NCI-H1930 (cell line): ENCODE measurements around the gene DLX3.

ENCODE experiments used
- DNase-seq, 2 experiments: peaks; one replicate each; lab custom pipeline; 2025; lab: John Stamatoyannopoulos, UW

The DLX3 gene

DNA sequence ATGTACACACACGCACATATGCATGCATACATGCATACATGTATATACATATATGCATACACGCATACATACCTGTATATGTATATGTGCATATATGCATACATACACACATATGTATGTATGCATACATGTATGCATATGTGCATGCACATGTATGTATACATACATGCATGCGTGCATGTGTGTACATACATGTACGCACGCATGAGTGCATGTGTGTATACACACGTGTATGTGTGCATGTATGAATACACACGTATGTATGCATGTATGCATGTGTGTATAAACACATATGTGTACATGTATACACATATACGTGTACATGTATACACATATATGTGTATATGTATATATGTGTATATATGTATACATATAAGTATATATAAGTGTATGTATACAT, 28.5 kb upstream of the DLX3 start:
- DNase-seq, result no peak

DNA sequence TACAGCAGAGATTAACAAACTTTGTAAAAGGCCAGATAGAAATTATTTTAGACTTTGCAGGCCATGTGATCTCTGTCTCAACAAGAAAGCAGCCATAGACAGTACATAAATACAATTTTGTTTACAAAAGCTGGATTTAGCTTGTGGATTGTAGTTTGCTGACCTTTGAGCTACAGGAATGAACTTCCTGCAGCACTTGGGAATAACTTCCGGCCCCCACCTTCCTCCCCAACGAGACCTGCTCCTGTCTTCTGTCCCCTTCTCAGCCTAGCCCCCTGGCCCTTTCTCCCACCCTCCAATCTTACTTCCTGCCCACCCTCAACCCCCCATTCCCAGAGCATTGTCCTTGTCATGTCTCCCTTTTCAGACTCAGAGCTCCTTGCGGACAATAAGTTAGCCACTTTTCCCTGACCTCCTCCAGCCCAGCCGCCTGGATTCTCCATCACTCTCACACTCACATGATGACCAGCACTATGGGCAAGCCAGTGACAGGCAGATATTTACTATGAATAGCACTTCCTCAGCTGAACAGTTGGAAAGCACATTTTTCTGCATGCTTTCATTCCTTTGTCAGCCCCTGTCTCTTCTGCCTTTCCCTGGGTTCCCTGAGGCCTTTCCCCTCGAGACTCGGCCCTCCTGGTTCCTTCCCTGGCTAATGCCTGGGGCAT, 27.6 kb upstream of the DLX3 start:
- no peak for DNase-seq

DNA sequence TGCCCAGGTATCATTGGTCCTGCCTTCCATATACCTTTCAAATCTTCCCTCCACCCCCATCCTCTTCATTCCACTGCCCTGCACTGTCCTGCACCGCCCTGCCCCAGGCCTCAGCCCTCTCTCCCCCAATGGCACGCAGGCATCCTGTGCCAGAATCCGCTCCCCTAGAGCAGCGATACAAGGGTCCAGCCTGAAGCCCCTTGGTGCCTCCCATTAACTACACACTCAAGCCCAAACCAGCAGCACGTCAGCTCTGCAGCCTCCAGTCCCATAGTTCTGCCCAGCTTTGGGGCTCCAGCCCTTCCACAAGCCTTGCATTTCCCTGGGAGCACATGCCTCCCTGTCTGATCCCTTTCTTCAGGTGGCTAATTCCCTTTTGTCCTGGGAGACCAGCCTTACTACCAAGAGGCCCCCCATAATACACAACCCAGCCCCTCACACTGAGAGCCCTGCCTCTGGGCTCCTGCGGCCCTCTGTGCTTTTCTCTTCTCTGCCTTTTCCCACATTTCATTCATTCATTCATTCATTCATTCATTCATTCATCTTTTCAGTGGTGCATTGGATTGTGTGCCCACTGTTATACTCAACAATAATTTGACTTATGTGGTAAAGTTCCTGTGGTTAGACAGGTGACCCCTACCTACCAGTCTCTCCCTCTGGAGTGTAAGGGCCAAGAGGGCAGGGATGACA, 26.8 kb upstream of the DLX3 start:
- DNase-seq, result no peak

DNA sequence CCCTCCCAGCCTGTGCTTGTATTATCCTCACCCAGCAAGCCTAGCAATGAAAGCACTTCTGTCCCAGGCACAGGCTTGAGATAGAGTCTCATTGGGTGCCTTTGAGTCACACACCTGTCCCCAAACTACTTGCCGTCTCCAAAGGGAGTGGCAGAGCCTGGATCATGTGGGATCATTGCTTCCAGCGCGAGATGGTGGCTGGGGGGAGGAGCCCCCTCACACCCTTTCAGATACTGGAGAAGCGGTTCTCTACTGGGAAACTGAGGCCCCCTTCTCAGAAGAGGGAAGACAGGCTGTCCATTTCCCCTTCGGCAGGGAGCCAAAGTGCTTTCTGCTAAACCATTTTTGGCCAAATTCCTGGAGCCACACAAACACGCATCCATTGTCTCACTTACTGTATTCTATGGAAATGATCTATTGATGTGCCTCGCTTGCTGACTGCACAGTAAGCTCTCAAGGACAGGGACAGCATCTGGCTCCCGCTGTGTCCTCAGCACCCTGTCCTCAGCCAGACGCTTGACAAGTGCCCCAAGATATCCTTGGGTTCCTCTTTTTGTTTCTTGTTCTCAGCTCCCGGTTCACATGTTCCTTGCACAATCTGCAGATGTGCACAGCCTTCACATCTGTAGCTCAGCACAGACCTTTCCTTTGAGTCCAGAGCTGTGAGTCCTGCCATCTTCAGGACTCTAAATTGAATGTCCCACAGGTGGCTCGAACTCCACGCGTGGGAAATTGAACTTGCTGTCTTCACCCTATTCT, 26.0 kb upstream of the DLX3 start:
- DNase-seq, result no peak

DNA sequence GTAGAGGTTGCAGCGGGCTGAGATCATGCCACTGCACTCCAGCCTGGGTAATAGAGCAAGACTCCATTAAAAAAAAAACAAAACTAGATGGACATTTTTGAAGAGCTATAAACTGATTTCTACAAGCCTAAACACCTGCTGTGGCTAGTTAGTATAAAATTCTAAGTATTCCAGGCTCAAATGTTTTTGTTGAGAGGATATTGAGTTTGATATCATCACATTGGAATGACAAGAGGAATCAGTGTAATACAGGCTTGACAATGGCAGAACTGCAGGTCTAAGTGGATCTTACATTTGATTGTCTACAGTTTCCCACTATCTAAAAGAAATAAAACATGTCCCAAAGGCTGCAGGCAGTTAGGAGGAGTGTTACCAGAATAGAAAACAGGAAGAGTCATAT, 23.9 kb upstream of the DLX3 start:
- no peak for DNase-seq

DNA sequence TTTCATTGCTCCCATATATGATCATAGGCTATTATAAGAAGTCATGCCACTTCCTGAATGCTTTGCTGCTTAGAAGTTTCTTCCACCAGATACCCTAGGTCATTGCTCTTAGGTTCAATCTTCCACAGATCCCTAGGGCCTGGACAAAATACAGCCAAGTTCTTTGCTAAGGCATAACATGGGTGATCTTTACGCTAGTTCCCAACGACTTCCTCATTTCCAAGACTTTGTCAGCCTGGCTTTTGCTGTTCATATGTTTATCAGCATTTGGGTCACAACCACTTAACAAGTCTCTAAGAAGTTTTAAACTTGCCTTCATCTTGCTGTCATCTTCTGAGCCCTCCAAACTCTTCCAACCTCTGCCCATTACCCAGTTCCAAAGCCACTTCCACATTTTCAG, 20.1 kb upstream of the DLX3 start:
- DNase-seq, result no peak

DNA sequence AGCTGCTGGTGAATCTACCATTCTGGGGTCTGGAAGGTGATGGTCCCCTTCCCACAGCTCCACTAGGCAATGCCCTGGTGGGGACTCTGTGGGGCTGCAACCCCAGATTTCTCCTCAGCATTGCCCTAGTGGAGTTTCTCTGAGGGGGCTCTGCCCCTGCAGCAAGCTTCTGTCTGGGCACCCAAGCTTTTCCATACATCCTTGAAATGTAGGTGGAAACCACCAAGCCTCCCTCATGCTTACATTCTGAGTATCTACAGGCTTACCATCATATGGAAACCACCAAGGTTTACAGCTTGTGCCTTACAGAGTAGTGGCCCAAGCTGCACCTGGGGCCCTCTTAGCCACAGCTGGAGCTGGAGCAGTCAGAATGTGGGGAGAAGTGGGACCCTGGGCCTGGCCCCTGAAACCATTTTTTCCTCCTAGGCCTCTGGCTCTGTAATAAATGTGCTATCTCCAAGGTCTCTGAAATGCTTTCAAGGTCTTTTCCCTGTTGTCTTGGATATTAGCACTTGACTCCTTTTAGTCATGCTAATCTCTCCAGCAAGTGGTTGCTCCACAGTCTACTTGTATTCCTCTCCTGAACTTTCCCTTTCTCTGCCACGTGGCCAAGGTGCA, 19.6 kb upstream of the DLX3 start:
- DNase-seq, result no peak

DNA sequence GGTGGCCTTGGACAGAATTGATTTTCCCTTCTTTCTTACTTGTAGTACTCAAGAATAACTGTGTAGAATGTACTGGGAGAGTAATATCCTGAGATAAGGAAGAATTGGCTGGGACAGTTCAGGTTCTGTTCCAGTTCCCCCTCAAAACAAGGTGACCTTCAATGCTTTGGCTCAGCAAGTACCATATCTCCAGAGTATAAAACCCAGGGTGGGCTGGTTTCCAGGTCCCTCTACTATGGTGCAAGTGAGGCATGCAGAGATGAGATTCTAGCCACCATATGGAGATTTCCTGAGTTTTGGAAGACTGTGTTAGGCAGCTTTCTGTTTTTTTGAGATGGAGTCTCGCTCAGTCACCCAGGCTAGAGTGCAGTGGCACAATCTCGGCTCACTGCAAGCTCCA, 18.1 kb upstream of the DLX3 start:
- no peak for DNase-seq

DNA sequence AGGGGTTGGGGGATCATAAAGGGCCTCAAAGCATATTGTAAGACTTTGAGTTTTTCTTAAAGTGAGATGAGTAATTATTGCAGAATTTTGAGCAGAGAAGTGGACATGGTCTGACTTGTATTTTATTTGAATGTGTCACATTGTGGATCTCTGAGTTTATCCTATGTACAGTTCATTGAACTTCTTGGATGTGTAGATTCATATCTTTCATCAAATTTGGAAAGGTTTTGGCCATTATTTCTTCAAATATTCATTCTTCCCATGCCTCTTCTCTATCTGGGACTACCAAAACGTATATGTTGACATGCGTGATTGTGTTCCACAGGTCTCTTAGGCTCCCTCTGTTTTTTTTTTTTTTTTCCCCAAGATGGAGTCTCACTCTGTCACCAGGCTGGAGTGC, 14.3 kb upstream of the DLX3 start:
- no peak for DNase-seq

DNA sequence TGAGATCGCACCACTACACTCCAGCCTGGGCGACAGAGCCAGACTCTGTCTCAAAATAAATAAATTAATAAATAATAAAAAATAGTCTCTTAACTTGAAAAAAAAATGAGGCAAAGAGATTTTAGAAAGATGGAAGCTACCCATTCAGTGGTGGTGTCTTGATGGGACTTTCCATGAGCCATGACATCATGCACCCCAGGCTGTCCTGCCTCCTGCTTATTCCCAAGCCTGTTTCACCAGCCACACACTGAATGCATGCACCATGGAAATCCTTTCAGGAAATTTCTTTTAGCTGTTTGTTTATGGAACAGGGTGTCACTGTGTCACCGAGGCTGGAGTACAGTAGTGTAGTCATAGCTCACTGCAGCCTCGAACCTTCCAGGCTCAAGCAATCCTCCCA, 8.9 kb upstream of the DLX3 start:
- DNase-seq, result no peak

DNA sequence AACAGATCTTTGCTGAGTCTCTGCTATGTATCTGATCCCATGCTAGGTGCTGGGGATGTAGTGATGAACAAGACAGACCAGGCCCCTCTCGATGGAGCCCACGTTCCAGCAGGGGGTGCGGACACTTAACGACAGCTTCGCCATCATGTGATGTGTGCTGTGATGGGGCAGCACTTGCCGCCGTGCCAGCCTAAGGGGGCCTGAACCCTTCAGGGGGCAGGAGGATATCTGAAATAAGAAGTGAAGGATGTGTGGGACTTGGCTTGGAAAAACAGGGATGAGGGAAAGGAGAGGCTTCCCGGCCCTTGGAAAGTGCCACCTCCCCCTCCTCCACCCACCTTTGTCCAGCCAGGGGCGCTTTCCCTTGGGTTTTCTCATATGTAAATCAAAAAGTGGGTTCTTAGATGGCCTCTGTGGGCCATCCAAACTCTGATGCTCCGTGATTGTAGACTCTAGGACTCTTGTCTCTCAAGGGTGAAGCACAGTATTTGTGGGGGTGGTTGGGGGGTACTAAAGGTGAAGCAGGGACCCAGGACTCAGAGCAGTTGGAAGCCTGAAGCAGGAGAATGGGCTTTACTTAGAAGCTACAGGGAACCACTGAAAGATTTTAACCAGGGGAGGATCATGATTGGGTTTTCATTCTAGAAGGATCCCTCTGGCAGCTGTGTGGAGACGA, 4.0 kb upstream of the DLX3 start:
- no peak for DNase-seq

DNA sequence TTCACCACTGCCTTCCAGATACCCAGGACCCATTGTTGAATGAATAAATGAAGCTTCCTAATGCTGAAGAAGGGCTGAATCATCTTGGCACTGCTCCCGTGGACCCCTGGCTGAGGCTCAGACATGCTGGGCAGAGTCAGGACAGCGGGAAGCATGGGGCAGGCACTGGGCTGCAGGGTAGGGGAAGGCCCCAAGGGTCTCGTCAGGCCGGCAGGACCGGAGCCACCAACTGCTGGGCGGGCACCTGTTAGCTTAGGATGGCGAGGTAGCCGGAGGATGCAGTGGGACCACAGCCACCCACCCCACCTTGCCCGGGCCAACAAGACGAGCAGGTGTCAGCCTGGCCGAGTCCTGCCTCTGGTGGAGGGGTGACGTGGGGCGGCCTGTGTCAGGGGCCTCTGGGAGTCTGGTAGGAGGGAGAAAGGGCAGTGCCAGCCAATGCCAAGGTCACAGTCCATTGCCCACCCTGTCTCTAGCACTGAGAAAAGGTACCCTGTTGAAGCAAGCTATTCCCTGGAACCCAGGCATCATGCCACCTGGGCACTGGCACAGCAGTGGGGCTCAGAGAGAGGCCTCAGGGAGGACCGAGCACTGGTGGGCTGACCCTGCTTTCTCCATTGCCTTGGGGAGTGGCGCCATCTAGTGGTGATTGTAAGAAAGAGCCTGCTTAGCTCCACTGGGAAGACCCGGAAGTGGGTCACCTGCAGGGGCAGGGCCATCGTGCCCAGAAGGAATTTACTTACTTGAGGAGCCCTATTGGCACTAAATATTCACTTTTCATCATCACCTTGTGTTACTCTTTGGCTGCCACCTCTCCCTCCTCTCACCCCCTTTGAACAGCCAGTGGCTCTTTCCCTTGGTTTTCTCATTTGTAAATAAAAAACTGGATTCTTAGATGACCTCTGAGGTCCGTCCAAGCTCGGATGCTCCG, 3.0 kb upstream of the DLX3 start:
- peak; percentile 76 to 80 for DNase-seq

DNA sequence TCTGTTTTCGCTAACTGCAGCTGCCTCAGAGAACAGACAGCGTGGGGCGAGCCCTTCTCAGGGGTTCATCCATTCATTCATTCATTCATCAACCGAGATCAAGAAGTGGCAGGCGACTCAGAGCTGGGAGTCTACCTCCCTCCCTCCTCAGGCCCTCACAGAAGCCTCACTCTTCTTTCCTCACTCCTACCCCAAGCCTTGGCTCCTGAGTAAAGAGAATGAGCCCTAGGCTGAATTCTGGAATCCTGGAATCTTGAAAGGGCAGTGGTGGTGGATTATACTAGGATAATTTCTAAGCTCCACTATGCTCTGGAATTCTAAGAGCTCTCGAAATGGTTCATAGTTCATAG, 2.3 kb upstream of the DLX3 start:
- DNase-seq, result no peak

DNA sequence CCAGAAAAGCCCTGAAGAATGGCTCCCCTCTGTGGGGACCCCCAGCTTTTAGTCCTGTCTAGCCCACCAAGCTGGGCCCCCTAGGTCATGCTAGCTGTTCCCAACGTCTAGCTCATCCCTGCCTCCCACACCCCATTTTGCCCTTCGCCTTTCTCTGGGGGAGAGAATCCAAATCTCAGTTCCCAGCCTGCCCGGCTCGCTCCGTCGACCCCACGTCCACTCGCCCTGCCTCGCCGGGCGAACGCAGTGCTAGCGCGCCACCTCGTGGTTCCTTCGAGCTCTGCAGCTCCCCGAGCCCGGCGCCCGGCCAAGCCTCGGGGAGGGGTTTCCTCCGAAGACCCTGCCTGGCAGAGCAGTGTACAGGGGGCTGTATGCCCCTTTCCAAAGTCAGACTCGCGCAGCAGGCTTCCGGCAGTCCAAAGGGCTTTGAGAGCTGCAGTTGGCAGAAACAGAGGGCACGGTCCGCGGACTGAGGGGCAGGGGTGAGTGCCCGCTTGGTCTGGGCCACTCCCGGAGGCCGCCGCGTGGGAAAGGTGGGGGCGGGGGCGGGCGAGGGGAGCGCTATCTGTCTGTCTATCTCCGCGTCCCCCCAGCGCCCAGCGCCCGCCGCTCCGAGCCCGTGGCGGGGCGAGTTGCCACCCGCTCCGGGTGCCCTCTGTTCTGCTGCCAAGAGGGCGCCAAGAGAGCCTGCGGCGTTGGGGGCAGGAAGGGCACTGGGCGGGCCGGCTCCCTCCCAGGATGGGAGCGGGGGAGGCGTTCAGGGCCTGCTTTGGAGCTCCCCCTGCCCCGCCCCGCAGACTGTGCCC, 1.7 kb upstream of the DLX3 start:
- peak in 1 of 2 experiments; percentile 31 for DNase-seq

DNA sequence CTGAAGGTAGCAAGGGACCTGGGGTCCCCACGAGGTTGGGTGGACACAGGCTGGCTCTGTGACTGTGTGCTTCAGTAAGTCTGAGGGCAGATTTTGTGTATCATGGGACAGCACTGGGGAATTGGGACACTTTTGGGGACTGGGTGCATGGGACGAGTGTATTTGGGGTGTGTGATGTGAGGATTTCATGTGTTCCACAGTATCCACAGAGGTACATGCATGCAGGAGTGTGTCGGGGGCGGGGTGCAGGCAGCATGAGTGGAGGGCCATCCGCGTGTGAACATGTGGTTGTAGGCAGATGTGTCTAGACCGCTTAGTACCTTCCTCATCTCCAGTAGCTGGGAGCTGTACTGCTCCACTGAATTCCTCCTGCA, 1.1 kb upstream of the DLX3 start:
- no peak for DNase-seq

DNA sequence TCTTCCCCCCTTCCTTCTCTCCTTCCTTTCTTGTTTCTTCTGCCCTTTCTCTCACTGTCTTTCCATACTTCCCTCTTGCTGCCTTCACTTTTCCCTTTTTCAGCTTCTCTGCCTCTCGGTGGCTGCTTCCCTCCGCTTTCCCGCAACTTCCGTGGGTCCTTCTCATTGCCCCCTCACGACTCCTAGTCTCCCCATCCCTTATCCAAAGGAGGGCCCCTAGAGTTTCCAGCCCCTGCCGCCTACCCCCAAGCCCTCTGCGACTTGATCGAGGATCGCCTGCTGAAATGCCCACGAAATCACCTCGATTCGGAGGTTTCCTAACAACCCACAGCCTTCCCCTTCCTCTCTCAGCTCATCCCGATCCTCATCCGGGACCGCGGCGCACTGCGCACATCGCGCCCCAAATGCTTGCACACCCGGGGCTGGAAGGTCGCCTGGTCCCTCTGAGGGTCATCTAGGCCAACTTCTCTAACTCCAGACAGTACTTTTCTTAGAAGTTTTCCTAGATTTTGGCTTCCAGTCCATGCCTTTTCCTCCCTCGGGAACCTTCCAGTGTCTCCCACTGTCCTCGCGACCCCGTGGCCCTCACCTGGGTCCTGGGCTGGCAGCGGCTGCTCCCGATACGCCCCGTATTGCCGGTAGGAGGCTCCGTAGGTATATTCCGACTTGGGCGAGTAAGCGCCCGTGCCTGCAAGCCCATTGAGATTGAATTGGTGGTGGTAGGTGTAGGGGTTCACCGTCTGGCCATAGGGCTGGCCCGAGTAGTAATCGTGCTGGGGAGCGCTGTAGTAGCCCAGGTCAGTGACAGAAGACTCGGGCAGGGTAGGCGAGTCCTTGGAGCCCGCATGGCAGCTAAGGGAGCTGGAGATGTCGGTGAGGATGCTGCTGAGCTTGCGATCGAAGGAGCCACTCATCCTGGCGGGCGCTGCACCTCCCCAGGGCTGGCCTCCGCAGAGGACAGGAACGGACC, 654 bp downstream of the DLX3 start:
- no peak for DNase-seq

DNA sequence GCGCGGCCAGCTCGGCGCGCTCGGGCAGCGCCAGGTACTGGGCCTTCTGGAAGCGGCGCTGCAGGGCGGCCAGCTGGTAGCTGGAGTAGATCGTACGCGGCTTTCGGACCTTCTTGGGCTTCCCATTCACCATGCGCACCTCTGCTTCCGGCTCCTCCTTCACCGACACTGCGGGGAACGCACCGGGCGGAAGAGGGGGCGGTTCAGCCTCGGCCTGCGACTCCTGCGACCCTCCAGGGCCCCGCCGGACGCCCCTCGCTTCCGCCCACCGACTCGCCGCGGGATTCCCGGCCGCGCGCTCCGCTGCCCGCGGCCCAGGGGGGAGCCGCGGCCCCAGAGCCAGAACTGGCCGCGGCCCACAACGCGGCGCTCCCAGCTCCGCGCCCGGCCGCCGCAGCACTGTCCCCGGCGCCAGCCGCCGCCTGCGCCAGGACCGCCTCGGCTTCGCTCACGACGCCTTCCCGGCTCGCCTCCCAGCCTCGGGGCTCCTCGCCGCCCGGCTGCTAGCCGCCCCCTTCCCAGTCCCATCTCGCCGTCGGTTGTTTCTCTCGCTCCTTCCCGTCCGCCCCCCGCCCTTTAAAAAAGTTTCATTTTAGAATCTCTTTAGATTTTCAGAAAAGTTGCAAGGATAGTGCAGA, 1.5 kb downstream of the DLX3 start:
- DNase-seq, result peak in 1 of 2 experiments; percentile 16

DNA sequence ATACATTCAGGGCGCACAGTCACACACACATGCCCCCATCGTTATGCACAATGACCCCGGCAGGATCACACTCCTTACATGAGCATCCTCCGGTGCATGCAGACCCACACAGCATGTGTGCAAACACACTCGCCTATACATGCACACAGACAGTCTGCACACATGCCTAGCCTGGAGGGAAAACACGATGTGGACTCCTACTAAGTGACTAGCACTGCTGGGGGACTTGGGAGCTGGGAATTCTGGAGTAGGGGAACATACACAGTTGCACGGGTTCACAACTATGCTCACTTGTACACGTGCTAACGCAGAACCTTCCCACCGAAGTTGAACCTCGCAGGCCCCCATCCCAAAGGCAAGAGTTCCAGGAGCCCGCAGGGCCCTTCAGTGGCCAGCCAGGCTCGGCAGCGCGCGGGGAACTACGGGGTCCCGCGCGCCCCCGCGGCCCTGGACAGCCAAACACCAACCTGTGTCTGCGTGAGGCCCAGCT, 2.0 kb downstream of the DLX3 start:
- DNase-seq, result no peak
